LHCN-M2 (cell line): ENCODE measurements around the gene RSPO4. TPM values are rescaled to one million over a fixed set of nuclear protein-coding genes. Genes with fewer than 3 reads are reported as not detected.

Experiments
- DNase-seq: peaks from one replicate; pipeline ENCODE4 v3.0.0-alpha.2; 2012; ENCODE audit warnings: low read depth
- total RNA-seq: library from RNA; depleted of rRNA; stranded (reverse); fragments of >200 nt; gene quantifications from 2 replicates; pipeline ENCODE4 v1.2.3, GENCODE V29; 2014; rRNA removed

RSPO4 gene
- total RNA-seq, 1 experiment from 2014 or later: not detected

- no peak for DNase-seq
Measured at GRCh38 chr20:910132-910869, 91.8 kb downstream of the RSPO4 start.

- DNase-seq: no peak
Measured at GRCh38 chr20:909641-910040, 92.5 kb downstream of the RSPO4 start.

Other genes with a start within 250 kb of the RSPO4 start
- gene SLC52A3, start 233.8 kb downstream of the RSPO4 start, total RNA-seq: not detected in 2 replicates
- 7.6 and 8.8 TPM in 2 replicates for gene FAM110A, start 168.6 kb downstream of the RSPO4 start, total RNA-seq
- not detected in 2 replicates for gene ANGPT4, start 86.0 kb downstream of the RSPO4 start, total RNA-seq
- 95.1 and 142 TPM in 2 replicates for gene PSMF1, start 116.3 kb upstream of the RSPO4 start, total RNA-seq
- gene TMEM74B, start 182.7 kb upstream of the RSPO4 start, total RNA-seq: 0.13 TPM in 1 of 2 replicates, not detected in the other
- not detected in 2 replicates for gene C20orf202, start 201.1 kb upstream of the RSPO4 start, total RNA-seq
- gene RAD21L1, start 223.7 kb upstream of the RSPO4 start, total RNA-seq: 0.19 and 0.29 TPM in 2 replicates